Psoas muscle (tissue), 8 donors: ENCODE results near the gene RASL11B. TPM values are rescaled to one million over a fixed set of nuclear protein-coding genes. Genes with fewer than 3 reads are reported as not detected.

ENCODE experiments used
- ATAC-seq, 4 donors: fragments of 200-7000 bp; cut with Tn5 transposase; one replicate each; pipeline ENCODE4 v1.9.1; 2020; ENCODE audit warnings: moderate library complexity in 3 of 4, mild to moderate bottlenecking in 2 of 4
- DNase-seq, 2 donors: peaks; one replicate each; pipeline ENCODE4 v3.0.0-alpha.2; 2020
- H3K27ac ChIP-seq: fragments of 200-600 bp; one replicate; pipeline ENCODE4 v1.8.0; 2022
- H3K27me3 ChIP-seq, 3 donors: fragments of 200-600 bp in 1 of 3; one replicate each; pipeline versions ENCODE4 v1.6.1 to v1.8.0; 2013 to 2022; ENCODE audit warnings: low read length in 2 of 3, mild to moderate bottlenecking in 2 of 3, moderate library complexity in 1 of 3; ENCODE audit not compliant: insufficient read depth in 3 of 3
- H3K36me3 ChIP-seq, 2 donors: fragments of 200-600 bp in 1 of 2; one replicate each; pipeline versions ENCODE4 v1.6.1 to v1.8.0; 2013 to 2022; ENCODE audit warnings: low read depth in 1 of 2, mild to moderate bottlenecking in 1 of 2, moderate library complexity in 1 of 2; ENCODE audit not compliant: insufficient read depth in 1 of 2
- H3K4me1 ChIP-seq: fragments of 200-600 bp; one replicate; pipeline ENCODE4 v1.8.0; 2022
- H3K4me3 ChIP-seq: fragments of 200-600 bp; one replicate; pipeline ENCODE4 v1.8.0; 2022; ENCODE audit warnings: mild to moderate bottlenecking
- H3K9me3 ChIP-seq: fragments of 200-600 bp; one replicate; pipeline ENCODE4 v1.8.0; 2022
- CTCF ChIP-seq: fragments of 200-600 bp; IDR thresholded peaks from one replicate; pipeline ENCODE4 v1.8.0; 2022; ENCODE audit warnings: antibody characterized with exemption
- WGBS, 3 donors: extraction: QIAGEN DNeasy Blood & Tissue Kit; methylation state at CpG; one replicate each; pipeline versions ENCODE4 v1.1.6 to v1.1.7; 2013; 5-methylcytosine and 5-hydroxymethylcytosine counted together
- intact Hi-C, 2 donors: fragments of 100-400 bp; cut with DNase I; formaldehyde crosslinking; loops; one replicate each; pipeline versions ENCODE4 v1.11.0 to v1.14.2; 2022
- polyA plus RNA-seq, 3 donors: library from polyadenylated mRNA; stranded (reverse); fragments of 200-250 nt; gene quantifications; one replicate each; pipeline ENCODE4 v1.2.3, GENCODE V29; 2013
- total RNA-seq, 4 donors: library from RNA; stranded (reverse); fragmentation: NEBNext Ultra II Directional in 2 of 4; extraction: Animal tissue kit (Norgen Biotek cat#: 25700) in 2 of 4; gene quantifications; one replicate each; pipeline versions ENCODE4 v1.2.1 to v1.2.4, GENCODE V29; 2021 to 2023
- donor health status: healthy with polysubstance abuse.
- donor health status: DM: no; HTN: no; CAD: no; lungs with moderate emphysema.
- donor health status: Bipolar disorder and iron deficiency.
- donor health status: healthy.
- donor health status: DM: yes; HTN: yes; CAD: no.
- donor health status: DM: no; HTN: no; CAD: no.
- donor health status: DM: no; HTN: no; CAD: no.
- donor health status: DM: yes; HTN: yes; CAD: no.

RASL11B gene
- total and polyA plus RNA-seq, 7 donors = 0.08 to 1.8 (median 0.33) TPM; not detected in 1

- intact Hi-C loops = no loop called here
- no peak for DNase-seq
- WGBS, 3 donors = 73 to 79% (median 77%) methylated on average over 3 of the region's 3 CpGs
- Histone ChIP-seq H3K9me3 (no peaks in the 10 kb centered on the region), H3K27ac (no peak overlapping the region), H3K4me1 (peaks cover 33% of the 10 kb centered on the region), H3K4me3 (no peak overlapping the region), H3K27me3 (no peaks in the 10 kb centered on the region), H3K36me3 (no peaks in the 10 kb centered on the region)
- no peak for ATAC-seq
- TF ChIP-seq CTCF = no peak
Measured at GRCh38 chr4:52842792-52843191, 19.3 kb upstream of the RASL11B start.

- TF ChIP-seq CTCF = no peak
- ATAC-seq (no peak), DNase-seq (no peak)
- H3K36me3 ChIP-seq = no peaks in the 10 kb centered on the region
- no peak overlapping the region for H3K4me3 ChIP-seq
- H3K9me3 ChIP-seq = no peaks in the 10 kb centered on the region
- WGBS, 3 donors = 83 to 93% (median 88%) methylated on average over 2 of the region's 2 CpGs
- H3K27me3 ChIP-seq = no peaks in the 10 kb centered on the region
- peaks cover 33% of the 10 kb centered on the region for H3K4me1 ChIP-seq
- intact Hi-C loops = no loop called here
- no peak overlapping the region for H3K27ac ChIP-seq
Measured at GRCh38 chr4:52843351-52843750, 18.8 kb upstream of the RASL11B start.

GRCh38 chr4:52843958-52844357 lies 18.2 kb upstream of the RASL11B start:
- Histone ChIP-seq H3K27me3 (no peaks in the 10 kb centered on the region), H3K36me3 (no peaks in the 10 kb centered on the region), H3K4me3 (no peak overlapping the region), H3K9me3 (no peaks in the 10 kb centered on the region), H3K4me1 (peaks cover 29% of the 10 kb centered on the region), H3K27ac (no peak overlapping the region)
- 77 to 85% (median 84%) methylated on average over 3 of the region's 3 CpGs for WGBS, 3 donors
- DNase-seq (no peak), ATAC-seq (no peak)
- no peak for TF ChIP-seq CTCF
- intact Hi-C loops = no loop called here

- Histone ChIP-seq H3K27me3 (no peaks in the 10 kb centered on the region), H3K4me3 (no peak overlapping the region), H3K27ac (no peak overlapping the region), H3K9me3 (no peaks in the 10 kb centered on the region), H3K36me3 (no peaks in the 10 kb centered on the region), H3K4me1 (peaks cover 23% of the 10 kb centered on the region)
- no peak for TF ChIP-seq CTCF
- no peak for ATAC-seq
- intact Hi-C loops = no loop called here
- DNase-seq = no peak
- 94 to 99% (median 94%) methylated on average over 2 of the region's 2 CpGs for WGBS, 3 donors
Measured at GRCh38 chr4:52844596-52844995, 17.5 kb upstream of the RASL11B start.

- Histone ChIP-seq H3K4me3 (no peak overlapping the region), H3K36me3 (no peaks in the 10 kb centered on the region), H3K27me3 (no peaks in the 10 kb centered on the region), H3K27ac (no peak overlapping the region), H3K9me3 (no peaks in the 10 kb centered on the region), H3K4me1 (peaks cover 8% of the 10 kb centered on the region)
- ATAC-seq (peak; percentile 45 to 87 (median 67)), DNase-seq (no peak)
- intact Hi-C loops = no loop called here
- WGBS, 3 donors = 40 to 72% (median 47%) methylated on average over 2 of the region's 2 CpGs
- no peak for TF ChIP-seq CTCF
Measured at GRCh38 chr4:52846502-52846901, 15.6 kb upstream of the RASL11B start.
